Measurements from ENCODE around the gene NEMP1. TPM values are rescaled to one million over a fixed set of nuclear protein-coding genes. Genes with fewer than 3 reads are reported as not detected.

NEMP1 gene
- total and polyA plus RNA-seq, 2 of the 13 experiments (the other 11 are each of a cell fraction or from before 2014, with no cell fraction given), result 11.4 to 12.9 TPM

DNA sequence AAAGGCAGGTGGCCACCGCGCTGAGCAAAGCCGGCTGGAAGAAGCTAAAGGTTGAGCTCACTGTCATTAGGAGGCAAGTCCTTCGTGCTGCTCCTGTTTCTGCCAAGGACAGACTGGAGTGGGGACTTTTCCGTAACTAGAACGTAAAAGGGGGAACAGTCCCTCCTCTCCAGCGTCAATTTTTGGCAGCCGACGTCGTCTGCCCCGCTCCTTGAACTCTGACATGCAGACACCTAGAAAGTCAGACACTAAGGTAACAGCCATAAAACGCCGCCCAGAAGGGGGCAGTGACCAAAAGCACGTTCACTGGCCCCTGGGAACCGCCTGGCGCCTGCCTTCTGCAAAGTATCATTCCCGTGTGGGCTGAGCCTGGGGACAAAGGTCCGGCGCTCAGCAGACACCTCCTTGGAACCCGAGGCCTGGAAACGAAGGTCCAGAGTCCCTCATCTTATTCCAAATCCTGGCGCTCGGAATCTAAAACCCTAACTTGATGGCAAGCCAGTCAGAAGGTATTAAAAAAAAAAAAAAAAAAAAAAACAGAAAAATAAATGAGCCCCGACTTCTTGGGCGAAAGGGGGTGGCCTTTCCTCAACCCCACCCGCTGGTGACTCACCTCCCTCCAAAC is 48.6 kb upstream of the NEMP1 start (continued):
- TF ChIP-seq, protein P1, sequence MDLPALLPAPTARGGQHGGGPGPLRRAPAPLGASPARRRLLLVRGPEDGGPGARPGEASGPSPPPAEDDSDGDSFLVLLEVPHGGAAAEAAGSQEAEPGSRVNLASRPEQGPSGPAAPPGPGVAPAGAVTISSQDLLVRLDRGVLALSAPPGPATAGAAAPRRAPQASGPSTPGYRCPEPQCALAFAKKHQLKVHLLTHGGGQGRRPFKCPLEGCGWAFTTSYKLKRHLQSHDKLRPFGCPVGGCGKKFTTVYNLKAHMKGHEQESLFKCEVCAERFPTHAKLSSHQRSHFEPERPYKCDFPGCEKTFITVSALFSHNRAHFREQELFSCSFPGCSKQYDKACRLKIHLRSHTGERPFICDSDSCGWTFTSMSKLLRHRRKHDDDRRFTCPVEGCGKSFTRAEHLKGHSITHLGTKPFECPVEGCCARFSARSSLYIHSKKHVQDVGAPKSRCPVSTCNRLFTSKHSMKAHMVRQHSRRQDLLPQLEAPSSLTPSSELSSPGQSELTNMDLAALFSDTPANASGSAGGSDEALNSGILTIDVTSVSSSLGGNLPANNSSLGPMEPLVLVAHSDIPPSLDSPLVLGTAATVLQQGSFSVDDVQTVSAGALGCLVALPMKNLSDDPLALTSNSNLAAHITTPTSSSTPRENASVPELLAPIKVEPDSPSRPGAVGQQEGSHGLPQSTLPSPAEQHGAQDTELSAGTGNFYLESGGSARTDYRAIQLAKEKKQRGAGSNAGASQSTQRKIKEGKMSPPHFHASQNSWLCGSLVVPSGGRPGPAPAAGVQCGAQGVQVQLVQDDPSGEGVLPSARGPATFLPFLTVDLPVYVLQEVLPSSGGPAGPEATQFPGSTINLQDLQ (CRISPR knock-in tag; IDR thresholded peaks at IDR 0.05), result 0 out of 2 replicates have a peak, but pooled peaks have one; percentile 26
- TF ChIP-seq THAP8 (CRISPR knock-in tag; IDR thresholded peaks at IDR 0.05; ENCODE audit: borderline replicate concordance) (no peak), FOXC1 (CRISPR knock-in tag; IDR thresholded peaks at IDR 0.05; ENCODE audit: borderline replicate concordance) (no peak), HNF4G (IDR thresholded peaks at IDR 0.05; ENCODE audit: borderline replicate concordance, low read depth, low read length) (peak; percentile 85), HNF4G (CRISPR knock-in tag; IDR thresholded peaks at IDR 0.05; ENCODE audit: borderline replicate concordance, low read depth) (no peak), PHF21A (CRISPR knock-in tag; IDR thresholded peaks at IDR 0.05) (no peak; the same call in 1 of the 2 replicates), POGK (CRISPR knock-in tag; conservative IDR thresholded peaks at IDR 0.05) (no peak; the same call in 1 of the 2 replicates), ZNF746 (CRISPR knock-in tag; IDR thresholded peaks at IDR 0.05) (no peak; the same call in 1 of the 2 replicates), SNRNP70 (IDR thresholded peaks at IDR 0.05; ENCODE audit: low read depth, low read length) (no peak), KLF16 (CRISPR knock-in tag; IDR thresholded peaks at IDR 0.05) (no peak; a peak in 1 of 4 replicates), ZEB1 (IDR thresholded peaks at IDR 0.05; ENCODE audit: insufficient replicate concordance, low read depth) (no peak), HES4 (CRISPR knock-in tag; IDR thresholded peaks at IDR 0.05; ENCODE audit: borderline replicate concordance) (no peak), ZNF775 (CRISPR knock-in tag; IDR thresholded peaks at IDR 0.05; ENCODE audit: borderline replicate concordance) (no peak), KLF12 (CRISPR knock-in tag; IDR thresholded peaks at IDR 0.05; ENCODE audit: borderline replicate concordance) (no peak), TFAP4 (IDR thresholded peaks at IDR 0.05; ENCODE audit: borderline replicate concordance, low read depth) (0 out of 2 replicates have a peak, but pooled peaks have one; percentile 8), ATM (IDR thresholded peaks at IDR 0.05; ENCODE audit: borderline replicate concordance) (no peak)

Data from HepG2 (cell line).